Measurements from ENCODE around the gene LAMP5.

DNA sequence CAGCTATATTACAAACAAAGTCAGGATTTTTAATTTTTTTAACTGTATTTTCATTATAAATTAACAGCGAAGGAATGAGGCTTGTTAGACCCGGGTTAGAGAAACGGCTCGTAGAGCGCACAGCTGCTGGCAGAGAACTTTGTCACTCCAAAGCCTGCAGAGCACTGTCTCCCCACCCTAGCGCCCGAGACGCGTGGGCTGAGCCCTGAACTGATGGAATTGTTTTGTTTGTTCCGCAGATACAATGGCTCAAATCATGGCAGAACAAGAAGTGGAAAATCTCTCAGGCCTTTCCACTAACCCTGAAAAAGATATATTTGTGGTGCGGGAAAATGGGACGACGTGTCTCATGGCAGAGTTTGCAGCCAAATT, 810 bp downstream of the LAMP5 start:
- TF ChIP-seq, protein P1, sequence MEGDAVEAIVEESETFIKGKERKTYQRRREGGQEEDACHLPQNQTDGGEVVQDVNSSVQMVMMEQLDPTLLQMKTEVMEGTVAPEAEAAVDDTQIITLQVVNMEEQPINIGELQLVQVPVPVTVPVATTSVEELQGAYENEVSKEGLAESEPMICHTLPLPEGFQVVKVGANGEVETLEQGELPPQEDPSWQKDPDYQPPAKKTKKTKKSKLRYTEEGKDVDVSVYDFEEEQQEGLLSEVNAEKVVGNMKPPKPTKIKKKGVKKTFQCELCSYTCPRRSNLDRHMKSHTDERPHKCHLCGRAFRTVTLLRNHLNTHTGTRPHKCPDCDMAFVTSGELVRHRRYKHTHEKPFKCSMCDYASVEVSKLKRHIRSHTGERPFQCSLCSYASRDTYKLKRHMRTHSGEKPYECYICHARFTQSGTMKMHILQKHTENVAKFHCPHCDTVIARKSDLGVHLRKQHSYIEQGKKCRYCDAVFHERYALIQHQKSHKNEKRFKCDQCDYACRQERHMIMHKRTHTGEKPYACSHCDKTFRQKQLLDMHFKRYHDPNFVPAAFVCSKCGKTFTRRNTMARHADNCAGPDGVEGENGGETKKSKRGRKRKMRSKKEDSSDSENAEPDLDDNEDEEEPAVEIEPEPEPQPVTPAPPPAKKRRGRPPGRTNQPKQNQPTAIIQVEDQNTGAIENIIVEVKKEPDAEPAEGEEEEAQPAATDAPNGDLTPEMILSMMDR (IDR thresholded peaks at IDR 0.05; ENCODE audit: low read depth, low read length): no peak
- no peak for TF ChIP-seq EZH2phosphoT487 (IDR thresholded peaks at IDR 0.05; ENCODE audit: low read depth)

All from OCI-LY3 (cell line).